ENCODE results near the gene EPO.

GRCh38 chr7:100736671-100737070 lies 16.4 kb downstream of the EPO start:
- TF ChIP-seq CTCF (IDR thresholded peaks at IDR 0.05; ENCODE audit: low read length) (no peak), EZH2 (optimal IDR thresholded peaks at IDR 0.05; ENCODE audit: low read depth, low read length) (no peak)
